ENCODE data around the gene ANKRD45.
A peak's percentile ranks its signal among the peaks of the same experiment; 100 is the strongest.

The ANKRD45 gene

GRCh38 chr1:173562813-173563212, 106.8 kb downstream of the ANKRD45 start:
- TF ChIP-seq ZFX (IDR thresholded peaks at IDR 0.05; ENCODE audit: borderline replicate concordance) = no peak
- TF ChIP-seq CTCF (IDR thresholded peaks at IDR 0.05) = peak; percentile 17; the same call in 1 of the 2 replicates
- no peak overlapping the region for H3K27ac ChIP-seq

DNA sequence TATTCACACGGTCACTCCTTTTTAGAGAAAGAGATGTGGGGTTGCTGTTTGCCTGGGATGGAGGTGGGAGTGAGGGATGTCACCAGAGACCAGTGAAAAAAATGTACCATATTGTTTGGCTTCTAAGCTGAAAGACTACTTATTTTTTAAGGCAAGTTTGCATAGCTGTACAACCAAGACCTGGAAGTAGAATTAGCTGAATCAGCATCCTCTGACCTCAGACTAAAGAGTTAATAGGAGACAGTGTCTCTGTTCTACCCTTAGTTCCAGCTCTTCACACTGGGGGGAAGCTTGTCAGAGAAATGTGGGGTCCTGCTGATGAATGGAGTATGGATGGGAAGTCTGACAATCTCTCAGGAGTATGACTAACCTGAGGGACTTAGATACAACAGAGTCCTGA, 108.4 kb downstream of the ANKRD45 start:
- H3K27ac ChIP-seq = no peak overlapping the region
- no peak for TF ChIP-seq CTCF (IDR thresholded peaks at IDR 0.05)
- TF ChIP-seq ZFX (IDR thresholded peaks at IDR 0.05; ENCODE audit: borderline replicate concordance) = no peak

GRCh38 chr1:173560285-173560880, 109.3 kb downstream of the ANKRD45 start:
- no peak for TF ChIP-seq CTCF (IDR thresholded peaks at IDR 0.05)
- no peak for TF ChIP-seq ZFX (IDR thresholded peaks at IDR 0.05; ENCODE audit: borderline replicate concordance)
- H3K27ac ChIP-seq = no peak overlapping the region
